HCT116 (cell line): Measurements from ENCODE around the gene FAM53B. TPM values are rescaled to one million over a fixed set of nuclear protein-coding genes. Genes with fewer than 3 reads are reported as not detected.

Experiments used
- ATAC-seq: fragments of 200-7000 bp; cut with Tn5 transposase; 2 replicates; pipeline ENCODE4 v1.9.1; 2020; ENCODE audit warnings: mild to moderate bottlenecking, moderate library complexity
- BruUV-seq: library from RNA; stranded (reverse); fragments of 400-500 nt; replicated peaks from 2 replicates; lab custom pipeline; 2021; lab: Mats Ljungman, UMichigan
- CTCF ChIA-PET: fragments of 300-600 bp; sonication (Branson Sonifier 250); formaldehyde crosslinking; loops from one replicate; lab custom pipeline; 2021; ENCODE audit warnings: antibody characterized with exemption; lab: Charles Lee
- POLR2A ChIA-PET: fragments of 300-600, 350-600 bp; sonication (Branson Sonifier 250); formaldehyde crosslinking; loops from one replicate; lab custom pipeline; 2021; ENCODE audit warnings: antibody characterized with exemption; lab: Charles Lee
- RAD21 ChIA-PET, 2 experiments: fragments of 300-600 bp; sonication (Branson Sonifier 250); formaldehyde crosslinking; loops; one replicate each; lab custom pipeline; 2023; ENCODE audit warnings: low total read pairs in 2 of 2; ENCODE audit not compliant: uncharacterized antibody in 2 of 2, unreplicated experiment in 2 of 2, low non-redundant PET in 1 of 2; lab: Charles Lee
- DNase-seq: peaks from one replicate; pipeline ENCODE4 v3.0.0-alpha.2; 2010; ENCODE audit warnings: low read depth, low spot score
- H2AFZ ChIP-seq: fragments of 200-600 bp; shearing (Covaris generic), sonication (generic); 2 replicates; pipeline ENCODE4 v1.6.1; 2017; ENCODE audit warnings: low read depth, mixed run types, mixed read lengths, antibody characterized with exemption, low read length; ENCODE audit not compliant: poor library complexity, severe bottlenecking
- H3K27ac ChIP-seq: 2 replicates; pipeline ENCODE4 v1.5.1; 2012; ENCODE audit warnings: low read depth, low read length
- H3K27me3 ChIP-seq: fragments of 200-600 bp; sonication (generic); 2 replicates; pipeline ENCODE4 v1.6.1; 2016; ENCODE audit warnings: mixed run types, low read length, mixed read lengths; ENCODE audit not compliant: insufficient read depth
- H3K36me3 ChIP-seq, 2 experiments: fragments of 200-500 bp in 1 of 2; fragments of 200-600 bp in 1 of 2; sonication (Bioruptor generic) in 1 of 2; sonication (generic) in 1 of 2; 2 replicates each; pipeline versions ENCODE4 v1.5.1 to v1.6.1; 2014 to 2016; ENCODE audit warnings: low read length in 2 of 2, inconsistent platforms in 1 of 2, mixed read lengths in 1 of 2, mixed run types in 1 of 2; ENCODE audit not compliant: insufficient read depth in 2 of 2, control insufficient read depth in 1 of 2
- H3K4me1 ChIP-seq, 2 experiments: fragments of 200-600 bp in 1 of 2; sonication (generic) in 1 of 2; 2 replicates each; pipeline versions ENCODE4 v1.5.1 to v1.6.1; 2012 to 2017; ENCODE audit warnings: low read length in 2 of 2, inconsistent platforms in 1 of 2, mild to moderate bottlenecking in 1 of 2, mixed read lengths in 1 of 2, mixed run types in 1 of 2, moderate library complexity in 1 of 2; ENCODE audit not compliant: insufficient read depth in 2 of 2, control insufficient read depth in 1 of 2
- H3K4me2 ChIP-seq: fragments of 200-600 bp; sonication (generic); 2 replicates; pipeline ENCODE4 v1.6.1; 2017; ENCODE audit warnings: mixed run types, low read length, mixed read lengths
- H3K4me3 ChIP-seq, 2 experiments: fragments of 200-600 bp in 1 of 2; sonication (generic) in 1 of 2; replicated peaks in 1 of 2; 2 replicates each; pipeline ENCODE4 v1.5.1; 2011 to 2016; ENCODE audit warnings: low read length in 2 of 2, control low read depth in 1 of 2, low read depth in 1 of 2, mild to moderate bottlenecking in 1 of 2, mixed read lengths in 1 of 2, mixed run types in 1 of 2
- H3K79me2 ChIP-seq: fragments of 200-600 bp; sonication (generic); 2 replicates; pipeline ENCODE4 v1.6.1; 2017; ENCODE audit warnings: mild to moderate bottlenecking, mixed run types, low read length, moderate library complexity, mixed read lengths; ENCODE audit not compliant: insufficient read depth
- H3K9ac ChIP-seq: fragments of 200-600 bp; sonication (generic); 2 replicates; pipeline ENCODE4 v1.6.1; 2016; ENCODE audit warnings: low read length, mixed read lengths
- H3K9me2 ChIP-seq: fragments of 200-600 bp; sonication (generic), shearing (Covaris generic); 2 replicates; pipeline ENCODE4 v1.6.1; 2017; ENCODE audit warnings: mixed run types, mild to moderate bottlenecking, moderate library complexity; ENCODE audit not compliant: insufficient read depth
- H3K9me3 ChIP-seq, 2 experiments: fragments of 200-500 bp in 1 of 2; fragments of 200-600 bp in 1 of 2; sonication (Bioruptor generic) in 1 of 2; sonication (generic) in 1 of 2; 2 replicates each; pipeline ENCODE4 v1.6.1; 2014 to 2017; ENCODE audit warnings: low read length in 2 of 2, mixed read lengths in 2 of 2, inconsistent platforms in 1 of 2, low read depth in 1 of 2, mild to moderate bottlenecking in 1 of 2, mixed run types in 1 of 2, moderate library complexity in 1 of 2; ENCODE audit not compliant: control insufficient read depth in 1 of 2, insufficient read depth in 1 of 2
- H4K20me1 ChIP-seq: fragments of 200-600 bp; sonication (generic), shearing (Covaris generic); 2 replicates; pipeline ENCODE4 v1.6.1; 2017; ENCODE audit warnings: mixed run types, mild to moderate bottlenecking, moderate library complexity; ENCODE audit not compliant: insufficient read depth
- CEBPB ChIP-seq: IDR thresholded peaks from 2 replicates; pipeline ENCODE4 v1.6.1; 2012; ENCODE audit warnings: low read depth
- EGR1 ChIP-seq: IDR thresholded peaks from 2 replicates; pipeline ENCODE4 v1.6.1; 2012; ENCODE audit warnings: low read depth
- ELF1 ChIP-seq: IDR thresholded peaks from 2 replicates; pipeline ENCODE4 v1.6.1; 2012; ENCODE audit warnings: low read depth, borderline replicate concordance
- EZH2 ChIP-seq: fragments of 200-600 bp; sonication (generic); IDR thresholded peaks from 2 replicates; pipeline ENCODE4 v1.6.1; 2017; ENCODE audit warnings: antibody characterized with exemption, mixed run types
- EZH2phosphoT487 ChIP-seq: fragments of 200-600 bp; IDR thresholded peaks from 2 replicates; pipeline ENCODE4 v1.6.1; 2018; ENCODE audit warnings: antibody characterized with exemption, borderline replicate concordance
- JUND ChIP-seq: IDR thresholded peaks from 2 replicates; pipeline ENCODE4 v1.6.1; 2012
- MAX ChIP-seq: IDR thresholded peaks from 2 replicates; pipeline ENCODE4 v1.6.1; 2012
- POLR2A ChIP-seq: IDR thresholded peaks from 2 replicates; pipeline ENCODE4 v1.7.0; 2011; ENCODE audit warnings: borderline replicate concordance; ENCODE audit not compliant: insufficient read depth, insufficient read length; ENCODE audit errors: extremely low read depth
- POLR2AphosphoS5 ChIP-seq: IDR thresholded peaks from 2 replicates; pipeline ENCODE4 v1.6.1; 2011; ENCODE audit warnings: mild to moderate bottlenecking, low read depth, low read length, moderate library complexity
- RAD21 ChIP-seq: IDR thresholded peaks from 2 replicates; pipeline ENCODE4 v1.6.1; 2012; ENCODE audit warnings: low read depth, mild to moderate bottlenecking
- SIN3A ChIP-seq: IDR thresholded peaks from 2 replicates; pipeline ENCODE4 v1.6.1; 2012; ENCODE audit warnings: low read depth
- SP1 ChIP-seq: IDR thresholded peaks from 2 replicates; pipeline ENCODE4 v1.6.1; 2012; ENCODE audit warnings: low read depth
- SRF ChIP-seq: IDR thresholded peaks from 2 replicates; pipeline ENCODE4 v1.6.1; 2012; ENCODE audit warnings: low read depth
- TCF7L2 ChIP-seq: IDR thresholded peaks from 2 replicates; pipeline ENCODE4 v1.7.0; 2011; ENCODE audit warnings: borderline replicate concordance, inconsistent platforms; ENCODE audit not compliant: insufficient read depth, insufficient read length; ENCODE audit errors: extremely low read depth
- YY1 ChIP-seq: IDR thresholded peaks from 2 replicates; pipeline ENCODE4 v1.6.1; 2011; ENCODE audit warnings: low read length, low read depth, moderate library complexity, mild to moderate bottlenecking; ENCODE audit not compliant: insufficient replicate concordance; ENCODE audit errors: extremely low read depth
- ZFX ChIP-seq: fragments of 450-650 bp; IDR thresholded peaks from 2 replicates; pipeline ENCODE4 v1.6.1; 2017
- ZNF274 ChIP-seq: fragments of 200-500 bp; sonication (Bioruptor generic); IDR thresholded peaks from 2 replicates; pipeline ENCODE4 v1.6.1; 2014; ENCODE audit warnings: mild to moderate bottlenecking, low read depth, low read length, inconsistent platforms
- intact Hi-C: fragments of 100-400 bp; cut with micrococcal nuclease; formaldehyde crosslinking; loops from 2 replicates; pipeline ENCODE4 v1.10.0; 2022
- total RNA-seq: library from RNA; stranded (reverse); gene quantifications from one replicate; pipeline ENCODE4 v1.2.1, GENCODE V29; 2021; ENCODE audit not compliant: unreplicated experiment
- TF ChIP-seq, protein P1 (sequence below): IDR thresholded peaks from 2 replicates; pipeline ENCODE4 v1.6.1; 2012
- TF ChIP-seq, protein P2 (sequence below): IDR thresholded peaks from 2 replicates; pipeline ENCODE4 v1.6.1; 2012; ENCODE audit warnings: low read depth
- TF ChIP-seq, protein P3 (sequence below), 3 experiments: fragments of 200-600 bp in 1 of 3; sonication (generic) in 1 of 3; IDR thresholded peaks in 2 of 3; conservative IDR thresholded peaks in 1 of 3; 2 replicates each; pipeline ENCODE4 v1.5.1; 2012 to 2017; ENCODE audit warnings: low read depth in 2 of 3, low read length in 2 of 3, antibody characterized with exemption in 1 of 3, borderline replicate concordance in 1 of 3, control low read depth in 1 of 3, mild to moderate bottlenecking in 1 of 3, mixed read lengths in 1 of 3, mixed run types in 1 of 3, moderate library complexity in 1 of 3; ENCODE audit not compliant: insufficient read depth in 1 of 3

The FAM53B gene
- total RNA-seq, 1 experiment from 2014 or later: 19.6 TPM

GRCh38 chr10:124716369-124716768 lies 27.8 kb downstream of the FAM53B start:
- BruUV-seq: no TSS peak
- CTCF ChIA-PET: interaction anchor here (1.5 kb wide), 1 partner anchor 25 kb away, joined by 4 read pairs; no protein-coding TSS in a partner anchor
- H4K20me1 ChIP-seq: no peaks in the 10 kb centered on the region

More at GRCh38 chr10:124716369-124716768, 27.8 kb downstream of the FAM53B start:
- no peak for DNase-seq
- POLR2A ChIA-PET: no interaction called here
- no peak for ATAC-seq
- Histone ChIP-seq H3K9me3 (no peaks in the 10 kb centered on the region), H3K4me2 (no peak overlapping the region), H3K27me3 (no peaks in the 10 kb centered on the region), H3K4me3 (no peak overlapping the region), H3K27ac (no peak overlapping the region), H2AFZ (no peak overlapping the region), H3K4me1 (peaks cover 7 to 22% of the 10 kb centered on the region in 2 experiments; a peak in 3 of 4 replicates), H3K9ac (no peak overlapping the region), H3K9me2 (no peaks in the 10 kb centered on the region), H3K79me2 (no peaks in the 10 kb centered on the region; the same call in 1 of the 2 replicates), H3K36me3 (no peaks in the 10 kb centered on the region)
- intact Hi-C loops: no loop called here
- TF ChIP-seq, protein P1, sequence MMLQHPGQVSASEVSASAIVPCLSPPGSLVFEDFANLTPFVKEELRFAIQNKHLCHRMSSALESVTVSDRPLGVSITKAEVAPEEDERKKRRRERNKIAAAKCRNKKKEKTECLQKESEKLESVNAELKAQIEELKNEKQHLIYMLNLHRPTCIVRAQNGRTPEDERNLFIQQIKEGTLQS: no peak
- TF ChIP-seq MAX (no peak), POLR2A (no peak), SRF (no peak), SIN3A (no peak), JUND (no peak), EZH2phosphoT487 (no peak), RAD21 (no peak), ZNF274 (no peak), YY1 (no peak), ELF1 (no peak), EZH2 (no peak), EGR1 (no peak), CEBPB (no peak), TCF7L2 (no peak), SP1 (no peak), ZFX (no peak), POLR2AphosphoS5 (no peak)
- TF ChIP-seq, protein P2, sequence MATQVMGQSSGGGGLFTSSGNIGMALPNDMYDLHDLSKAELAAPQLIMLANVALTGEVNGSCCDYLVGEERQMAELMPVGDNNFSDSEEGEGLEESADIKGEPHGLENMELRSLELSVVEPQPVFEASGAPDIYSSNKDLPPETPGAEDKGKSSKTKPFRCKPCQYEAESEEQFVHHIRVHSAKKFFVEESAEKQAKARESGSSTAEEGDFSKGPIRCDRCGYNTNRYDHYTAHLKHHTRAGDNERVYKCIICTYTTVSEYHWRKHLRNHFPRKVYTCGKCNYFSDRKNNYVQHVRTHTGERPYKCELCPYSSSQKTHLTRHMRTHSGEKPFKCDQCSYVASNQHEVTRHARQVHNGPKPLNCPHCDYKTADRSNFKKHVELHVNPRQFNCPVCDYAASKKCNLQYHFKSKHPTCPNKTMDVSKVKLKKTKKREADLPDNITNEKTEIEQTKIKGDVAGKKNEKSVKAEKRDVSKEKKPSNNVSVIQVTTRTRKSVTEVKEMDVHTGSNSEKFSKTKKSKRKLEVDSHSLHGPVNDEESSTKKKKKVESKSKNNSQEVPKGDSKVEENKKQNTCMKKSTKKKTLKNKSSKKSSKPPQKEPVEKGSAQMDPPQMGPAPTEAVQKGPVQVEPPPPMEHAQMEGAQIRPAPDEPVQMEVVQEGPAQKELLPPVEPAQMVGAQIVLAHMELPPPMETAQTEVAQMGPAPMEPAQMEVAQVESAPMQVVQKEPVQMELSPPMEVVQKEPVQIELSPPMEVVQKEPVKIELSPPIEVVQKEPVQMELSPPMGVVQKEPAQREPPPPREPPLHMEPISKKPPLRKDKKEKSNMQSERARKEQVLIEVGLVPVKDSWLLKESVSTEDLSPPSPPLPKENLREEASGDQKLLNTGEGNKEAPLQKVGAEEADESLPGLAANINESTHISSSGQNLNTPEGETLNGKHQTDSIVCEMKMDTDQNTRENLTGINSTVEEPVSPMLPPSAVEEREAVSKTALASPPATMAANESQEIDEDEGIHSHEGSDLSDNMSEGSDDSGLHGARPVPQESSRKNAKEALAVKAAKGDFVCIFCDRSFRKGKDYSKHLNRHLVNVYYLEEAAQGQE: no peak
- TF ChIP-seq, protein P3, sequence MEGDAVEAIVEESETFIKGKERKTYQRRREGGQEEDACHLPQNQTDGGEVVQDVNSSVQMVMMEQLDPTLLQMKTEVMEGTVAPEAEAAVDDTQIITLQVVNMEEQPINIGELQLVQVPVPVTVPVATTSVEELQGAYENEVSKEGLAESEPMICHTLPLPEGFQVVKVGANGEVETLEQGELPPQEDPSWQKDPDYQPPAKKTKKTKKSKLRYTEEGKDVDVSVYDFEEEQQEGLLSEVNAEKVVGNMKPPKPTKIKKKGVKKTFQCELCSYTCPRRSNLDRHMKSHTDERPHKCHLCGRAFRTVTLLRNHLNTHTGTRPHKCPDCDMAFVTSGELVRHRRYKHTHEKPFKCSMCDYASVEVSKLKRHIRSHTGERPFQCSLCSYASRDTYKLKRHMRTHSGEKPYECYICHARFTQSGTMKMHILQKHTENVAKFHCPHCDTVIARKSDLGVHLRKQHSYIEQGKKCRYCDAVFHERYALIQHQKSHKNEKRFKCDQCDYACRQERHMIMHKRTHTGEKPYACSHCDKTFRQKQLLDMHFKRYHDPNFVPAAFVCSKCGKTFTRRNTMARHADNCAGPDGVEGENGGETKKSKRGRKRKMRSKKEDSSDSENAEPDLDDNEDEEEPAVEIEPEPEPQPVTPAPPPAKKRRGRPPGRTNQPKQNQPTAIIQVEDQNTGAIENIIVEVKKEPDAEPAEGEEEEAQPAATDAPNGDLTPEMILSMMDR (IDR thresholded peaks at IDR 0.05 in 2 of 3, conservative IDR thresholded peaks at IDR 0.05 in 1 of 3; ENCODE audit: borderline replicate concordance in 1 of 3, insufficient read depth in 1 of 3, low read depth in 2 of 3, low read length in 2 of 3): no peak
- RAD21 ChIA-PET: no interaction called here
